ENCODE results near the gene CSRP1.
"Not testable (repeated sequence)": the region's sequence is repeated elsewhere in the genome, so short reads cannot be mapped to it uniquely, and the experiment has no call there.

Gene CSRP1

GRCh38 chr1:201506557-201507359, at the start of gene CSRP1:
Gene CSRP1 (minus strand): TSS chr1:201507123. CDS start chr1:201496303, 10,820 bp downstream.
- in situ Hi-C loops (cut with MboI; ENCODE audit: low sequenced_read_pairs), result no loop called here

DNA sequence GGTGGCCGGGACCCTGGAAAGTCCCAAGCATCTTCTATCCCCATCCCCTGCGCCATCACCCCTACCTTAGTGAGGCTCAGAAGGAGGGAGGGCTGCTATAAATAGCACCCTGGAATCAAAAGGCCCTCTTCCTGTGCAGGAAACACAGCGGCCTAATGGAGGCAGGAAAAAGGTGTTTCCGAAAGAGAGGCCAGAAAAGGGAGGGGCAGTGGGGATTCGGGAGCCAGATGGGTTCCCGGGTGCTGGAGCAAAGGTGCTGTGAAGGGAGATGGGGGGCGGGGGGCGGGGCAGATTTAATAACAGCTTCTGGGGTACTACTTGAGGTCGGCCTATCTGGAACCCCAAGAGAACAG, 48.6 kb upstream of the CSRP1 start:
- in situ Hi-C loops (cut with MboI; ENCODE audit: low sequenced_read_pairs), result no loop called here

DNA sequence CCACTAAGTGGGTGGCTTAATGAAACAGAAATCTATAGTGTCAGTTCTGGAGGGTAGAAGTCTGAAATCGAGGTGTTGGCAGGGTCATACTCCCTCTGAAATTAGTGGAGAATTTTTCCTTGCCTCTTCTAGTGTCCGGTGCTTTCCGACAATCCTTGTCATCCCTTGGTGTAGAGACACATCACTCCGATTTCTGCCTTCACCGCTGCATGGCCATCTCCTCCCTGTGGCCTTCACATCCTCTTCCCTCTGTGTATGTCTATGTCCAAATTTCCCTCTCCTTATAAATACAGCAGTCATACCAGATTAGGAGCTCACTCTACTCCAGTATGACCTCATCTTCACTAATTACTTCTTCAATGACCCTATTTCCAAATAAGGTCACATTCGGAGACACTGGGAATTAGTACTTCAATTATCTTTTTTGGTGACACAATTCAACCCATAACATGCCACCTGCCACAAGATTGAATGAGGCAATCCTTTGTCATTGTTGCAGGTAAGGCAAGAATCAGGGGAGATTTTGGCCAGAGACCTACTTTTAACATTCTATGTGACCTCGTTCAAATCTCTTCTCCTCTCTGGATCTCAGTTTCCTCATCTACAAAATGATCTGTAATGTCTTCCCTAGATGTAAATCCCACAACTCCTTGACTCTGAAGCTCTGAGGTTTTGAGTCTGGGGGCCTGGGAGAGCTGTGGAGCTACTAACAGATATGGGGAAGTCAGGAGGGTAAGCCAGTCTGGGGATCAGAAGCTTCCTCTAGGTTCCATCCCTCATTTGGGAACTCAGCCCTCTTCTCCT, 48.1 kb upstream of the CSRP1 start:
- in situ Hi-C loops (cut with MboI; ENCODE audit: low sequenced_read_pairs), result no loop called here

DNA sequence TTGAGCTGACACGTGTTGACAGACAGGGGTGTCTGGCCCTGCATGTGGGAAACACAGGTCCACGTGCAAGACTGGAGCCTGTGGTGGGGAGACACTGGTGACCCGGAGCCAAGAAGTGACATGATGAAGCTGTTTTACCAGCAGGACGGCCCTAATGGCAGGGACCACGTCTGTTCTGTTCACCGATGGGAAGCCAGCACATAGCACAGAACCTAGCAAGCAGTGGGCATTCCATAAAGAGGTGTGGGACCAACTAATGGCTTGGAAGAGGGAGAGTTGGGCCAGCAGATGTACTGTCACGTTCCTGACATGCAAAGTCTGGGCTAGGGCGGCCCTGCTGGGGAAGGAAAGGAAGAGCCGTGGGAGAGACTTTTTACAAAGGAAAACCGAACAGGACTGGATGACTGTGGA, 47.3 kb upstream of the CSRP1 start:
- in situ Hi-C loops (cut with MboI; ENCODE audit: low sequenced_read_pairs), result no loop called here

DNA sequence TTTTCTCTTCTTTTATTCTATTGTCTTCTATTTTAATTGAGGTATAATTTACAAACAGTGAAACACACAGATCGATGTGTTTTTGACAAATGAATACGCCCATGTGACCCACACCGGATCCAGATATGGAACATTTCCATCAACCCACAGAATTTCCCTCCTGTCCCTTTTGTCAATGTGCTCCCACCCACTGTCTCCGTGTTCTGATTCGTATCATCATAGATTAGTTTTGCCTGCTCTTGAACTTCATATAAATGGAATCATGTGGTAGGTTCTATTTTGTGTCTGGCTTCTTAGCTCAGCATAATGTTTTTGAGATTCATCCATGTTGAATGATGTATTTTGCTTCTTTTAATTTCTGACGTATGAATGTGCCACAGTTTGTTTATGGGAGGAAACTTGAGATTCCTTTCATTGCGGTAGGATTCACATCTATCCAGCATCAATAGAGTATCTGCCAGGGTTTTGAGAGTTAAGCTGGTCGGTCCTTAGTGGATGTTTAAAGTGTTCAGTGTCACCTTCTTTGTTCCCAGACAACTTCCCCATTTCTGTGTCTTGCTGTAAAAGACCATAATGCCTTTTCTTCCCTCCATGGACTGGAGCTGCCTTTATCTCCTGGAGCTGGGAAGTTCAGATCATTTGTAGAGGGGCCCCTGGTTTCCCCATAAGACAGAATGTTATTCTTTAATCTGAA, 46.7 kb upstream of the CSRP1 start:
- in situ Hi-C loops (cut with MboI; ENCODE audit: low sequenced_read_pairs), result no loop called here

- in situ Hi-C loops (cut with MboI; ENCODE audit: low sequenced_read_pairs), result no loop called here
Measured at GRCh38 chr1:201552941-201553351, 46.0 kb upstream of the CSRP1 start.

DNA sequence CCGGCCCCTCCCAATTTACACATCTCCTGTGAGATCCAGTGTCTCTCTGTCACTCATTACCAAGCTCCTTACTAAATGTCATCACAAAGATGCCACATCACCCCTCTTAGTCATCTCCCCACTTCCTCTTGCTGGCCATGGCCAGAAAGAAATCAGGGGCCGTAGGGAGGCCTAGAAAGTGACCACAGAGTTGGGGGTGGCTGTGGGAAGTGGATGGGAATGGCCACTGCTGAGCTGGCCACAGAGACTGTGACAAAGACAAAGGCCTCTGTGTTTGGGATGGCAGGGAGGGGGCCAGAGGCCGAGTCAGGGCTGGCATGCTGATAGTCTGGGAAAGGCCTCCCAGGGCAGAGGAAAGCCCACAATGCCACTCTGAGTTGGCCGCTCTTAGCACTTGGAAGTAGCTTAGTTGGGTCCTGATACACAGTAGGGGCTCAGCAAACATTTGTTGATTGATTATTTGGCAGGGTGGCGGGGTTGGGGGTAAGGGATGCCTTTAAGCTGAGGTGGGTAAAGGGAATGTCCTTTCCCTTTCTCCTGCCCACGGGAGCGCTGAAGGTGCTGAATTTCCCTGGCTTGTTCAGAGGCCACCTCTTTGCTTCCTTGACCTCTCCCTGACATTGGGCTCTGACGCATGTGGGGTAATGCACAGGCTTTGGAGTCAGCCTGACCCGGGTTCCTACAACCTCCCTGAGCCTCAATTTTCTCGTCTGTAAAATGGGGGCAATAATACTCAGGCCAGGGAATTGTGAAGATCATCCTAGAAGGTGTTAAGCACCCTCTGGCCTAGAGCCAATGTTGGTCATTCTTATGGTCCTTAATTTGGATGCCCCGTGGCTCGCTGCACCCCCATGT, 45.2 kb upstream of the CSRP1 start:
- in situ Hi-C loops (cut with MboI; ENCODE audit: low sequenced_read_pairs), result no loop called here

- in situ Hi-C loops (cut with MboI; ENCODE audit: low sequenced_read_pairs), result no loop called here
Measured at GRCh38 chr1:201551096-201551495, 44.2 kb upstream of the CSRP1 start.

- in situ Hi-C loops (cut with MboI; ENCODE audit: low sequenced_read_pairs), result not testable (repeated sequence)
Measured at GRCh38 chr1:201549522-201549921, 42.6 kb upstream of the CSRP1 start.

DNA sequence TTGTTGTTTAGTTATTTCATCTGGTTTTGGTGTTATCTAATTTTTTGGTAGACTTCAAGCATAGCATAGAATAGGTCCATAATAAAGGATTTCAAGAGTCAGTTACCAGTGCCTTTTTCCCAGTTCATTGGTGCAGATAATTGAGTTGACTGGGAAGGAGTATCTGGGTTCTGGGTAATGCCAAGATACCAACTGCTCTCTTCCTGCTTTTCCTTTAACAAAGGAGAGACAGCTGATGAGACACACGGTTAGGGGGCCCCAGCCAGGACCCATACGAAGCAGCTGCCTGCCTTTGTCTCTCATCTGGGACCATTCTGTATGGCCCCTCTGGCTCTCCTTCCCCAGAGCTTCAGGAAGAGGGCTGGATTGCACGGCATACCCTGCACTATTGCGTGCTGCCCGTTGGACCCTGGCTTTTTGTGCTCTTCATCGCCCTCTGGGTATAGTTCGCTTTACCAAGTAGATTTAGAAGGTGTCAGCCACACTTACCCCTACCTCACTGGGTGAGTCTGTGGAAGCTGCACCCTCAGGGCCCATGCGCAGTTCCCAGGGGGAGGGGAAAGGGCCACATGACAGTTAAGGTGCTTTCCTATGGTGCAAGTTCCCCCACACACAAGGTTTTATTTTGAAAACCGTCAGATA, 39.0 kb upstream of the CSRP1 start:
- in situ Hi-C loops (cut with MboI; ENCODE audit: low sequenced_read_pairs), result no loop called here

- in situ Hi-C loops (cut with MboI; ENCODE audit: low sequenced_read_pairs), result no loop called here
Measured at GRCh38 chr1:201544710-201545109, 37.8 kb upstream of the CSRP1 start.

DNA sequence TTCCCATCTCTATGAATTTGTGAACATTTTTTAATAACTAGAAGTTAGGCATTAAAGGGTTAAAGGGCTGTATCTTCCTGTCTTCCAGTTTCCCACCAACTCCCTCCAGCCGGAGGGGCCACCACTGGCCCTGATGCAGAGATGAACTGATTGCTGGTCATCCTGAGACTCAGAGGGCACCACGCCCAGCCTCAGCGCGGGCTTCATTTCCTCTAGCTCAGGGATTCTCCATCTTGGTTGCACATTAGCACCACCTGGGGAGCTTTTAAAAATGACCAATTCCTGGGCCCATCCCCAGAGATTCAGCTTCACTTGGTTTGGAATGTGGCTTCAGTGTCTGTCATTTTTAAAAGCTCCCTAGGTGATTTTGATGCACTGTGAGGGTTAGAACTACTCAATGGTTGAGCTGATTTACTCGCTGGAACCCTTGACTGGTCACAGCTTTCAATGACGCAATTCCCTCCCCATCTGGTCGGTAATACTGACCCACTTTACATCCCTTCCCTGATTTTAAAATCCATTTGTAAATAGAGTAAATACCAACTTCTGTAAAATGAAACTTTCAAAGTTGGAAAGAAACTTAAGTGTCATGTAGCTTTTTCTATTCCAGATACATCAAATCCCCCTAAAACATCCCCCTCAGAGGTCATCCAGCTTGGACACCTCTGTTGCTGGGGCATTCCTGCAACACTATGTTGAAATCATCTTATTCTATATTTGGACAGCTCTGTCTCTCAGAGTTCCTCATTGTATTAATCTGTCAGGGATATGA, 37.1 kb upstream of the CSRP1 start:
- in situ Hi-C loops (cut with MboI; ENCODE audit: low sequenced_read_pairs), result no loop called here

- in situ Hi-C loops (cut with MboI; ENCODE audit: low sequenced_read_pairs), result no loop called here
Measured at GRCh38 chr1:201542309-201543035, 35.5 kb upstream of the CSRP1 start.

DNA sequence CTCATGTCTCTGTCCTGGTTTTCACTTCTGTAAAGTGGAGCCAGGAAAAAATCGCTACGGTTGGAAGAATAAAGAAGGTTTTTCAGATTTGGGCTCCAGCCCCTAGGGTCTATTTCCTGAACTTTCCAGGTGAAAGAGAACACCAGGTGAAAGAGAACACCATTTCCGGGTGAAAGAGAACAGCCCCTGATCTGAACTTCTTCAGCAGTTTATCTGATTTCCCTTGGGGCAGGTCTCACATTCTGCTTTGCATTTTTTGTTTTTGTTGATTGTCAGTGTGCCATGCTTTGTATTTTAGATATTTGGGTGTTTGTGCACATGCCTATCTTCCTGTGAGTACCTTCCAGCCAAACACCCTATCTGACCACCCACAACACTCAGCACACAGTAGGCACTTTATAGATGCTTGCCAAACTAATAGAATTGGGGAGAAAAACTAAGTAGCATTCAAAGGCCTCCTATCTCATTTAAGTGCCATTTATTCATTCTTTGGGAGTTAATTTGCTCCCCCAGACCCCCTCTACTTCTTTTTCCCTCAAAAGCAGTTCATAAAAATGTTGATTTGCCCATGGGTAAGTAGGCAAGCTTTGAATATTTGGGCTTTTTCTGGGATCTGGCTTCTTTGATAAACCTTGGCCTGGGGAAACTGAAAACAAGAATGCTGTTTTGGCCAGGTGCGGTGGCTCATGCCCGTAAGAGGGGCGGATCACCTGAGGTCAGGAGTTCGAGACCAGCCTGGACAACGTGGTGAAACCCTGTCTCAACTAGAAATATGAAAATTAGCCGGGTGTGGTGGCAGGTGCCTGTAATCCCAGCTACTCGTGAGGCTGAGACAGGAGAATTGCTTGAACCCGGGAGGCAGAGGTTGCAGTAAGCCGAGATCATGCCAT, 34.2 kb upstream of the CSRP1 start:
- in situ Hi-C loops (cut with MboI; ENCODE audit: low sequenced_read_pairs), result no loop called here

DNA sequence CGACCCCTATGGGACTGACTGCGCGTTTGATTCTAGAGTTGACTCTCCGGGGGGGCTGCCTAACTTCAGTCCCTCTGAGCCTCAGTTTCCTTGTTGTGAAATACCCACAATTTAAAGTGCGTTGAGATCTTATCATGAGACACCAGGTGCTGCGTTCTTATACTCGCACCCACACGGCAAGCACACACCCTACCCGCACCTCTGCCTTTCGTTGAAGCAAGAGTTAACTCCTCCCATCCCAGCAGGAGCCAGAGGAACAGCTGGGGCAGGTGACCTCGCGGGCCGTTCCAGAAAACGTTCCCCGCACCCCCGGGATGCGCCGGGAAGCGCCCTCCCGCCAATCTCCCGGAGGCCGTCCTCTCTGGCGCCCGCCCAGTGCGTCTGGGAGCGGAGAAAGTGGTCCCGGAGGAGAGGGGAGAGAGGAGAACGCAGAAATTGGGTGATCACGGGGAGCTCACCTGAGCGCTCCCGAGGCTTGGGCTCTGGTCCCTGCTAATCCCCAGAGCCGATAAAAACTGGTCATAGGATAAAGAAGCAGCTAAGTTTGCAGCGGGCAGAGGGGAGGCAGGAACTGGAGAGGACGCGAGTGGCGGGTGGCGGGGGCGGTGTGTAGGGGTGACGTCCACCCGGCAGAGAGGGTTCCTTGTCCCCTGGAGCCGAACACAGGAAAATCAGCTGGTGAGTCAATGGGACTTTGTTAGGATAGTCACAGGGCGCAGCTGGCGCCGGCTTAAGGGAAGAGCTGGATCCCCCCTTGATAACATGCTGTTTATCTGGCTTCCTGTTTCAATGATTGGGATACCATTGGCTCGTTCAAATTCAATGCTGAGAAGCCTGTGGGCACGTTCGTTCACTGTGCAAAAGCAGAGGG, 32.9 kb upstream of the CSRP1 start:
- in situ Hi-C loops (cut with MboI; ENCODE audit: low sequenced_read_pairs), result no loop called here

DNA sequence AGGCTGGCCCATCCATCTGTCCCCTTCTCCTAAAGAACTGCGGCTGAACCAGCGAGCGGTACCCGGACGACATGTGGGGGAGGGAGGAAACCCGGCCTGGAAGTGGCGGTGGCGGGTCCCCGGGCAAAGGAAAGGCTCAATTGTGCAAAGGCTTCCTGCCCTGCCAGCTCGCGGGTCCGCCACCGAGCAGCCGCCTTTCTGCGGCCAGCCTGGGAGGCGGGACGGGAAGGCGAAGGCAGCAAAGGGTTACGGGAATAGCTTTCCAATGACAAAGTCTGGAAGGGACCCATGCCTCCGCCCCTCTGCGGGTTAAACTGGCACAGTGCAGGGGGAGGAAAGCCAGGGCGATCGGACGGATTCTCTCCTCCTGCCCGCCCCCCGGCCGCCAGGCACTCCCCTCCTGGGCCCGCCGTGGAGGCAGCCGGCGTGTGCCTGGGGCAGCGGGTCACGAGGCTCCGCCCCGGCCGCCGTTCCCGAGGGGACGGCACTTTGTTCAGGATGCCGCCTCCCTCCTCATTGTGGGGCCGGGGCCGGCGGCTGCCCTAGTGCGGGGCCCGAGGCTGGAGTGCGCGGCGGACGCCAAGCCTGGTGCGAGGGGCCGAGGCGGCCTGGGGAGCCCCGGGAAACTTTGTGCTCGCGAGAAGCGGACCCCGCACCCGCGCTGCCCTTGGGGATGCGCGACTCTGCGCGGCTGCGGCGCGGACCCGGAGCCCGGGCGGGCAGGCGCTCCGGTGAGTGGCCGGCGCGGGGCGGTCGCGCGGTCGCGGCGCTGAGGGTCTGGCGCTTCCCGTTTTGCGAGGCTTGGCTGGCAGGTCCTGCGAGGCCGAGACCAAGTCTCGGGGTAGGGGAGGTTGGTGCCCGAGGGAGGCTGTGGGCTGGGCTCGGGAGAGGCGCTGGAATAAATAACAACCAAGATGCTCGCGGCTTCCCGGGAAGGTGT, 32.0 kb upstream of the CSRP1 start, which contains the start of gene NAV1:
NAV1 (plus strand) TSS at position 516 of the 940 bp plus-strand sequence. CDS start 83,758 bp downstream, outside the sequence.
- in situ Hi-C loops (cut with MboI; ENCODE audit: low sequenced_read_pairs), result no loop called here
